Spleen (tissue), 11 donors: Measurements from ENCODE around the gene GPR15LG. TPM values are rescaled to one million over a fixed set of nuclear protein-coding genes. Genes with fewer than 3 reads are reported as not detected.
A peak's percentile ranks its signal among the peaks of the same experiment; 100 is the strongest.

ENCODE experiments used
- DNase-seq: peaks from one replicate; pipeline ENCODE4 v3.0.0-alpha.2; 2020
- H3K27ac ChIP-seq, 8 donors: fragments of 200-600 bp; sonication (generic) in 7 of 8; 1 replicate in 4 of 8; 2 replicates in 4 of 8; pipeline versions ENCODE4 v1.5.0 to v1.8.0; 2016 to 2021; ENCODE audit warnings: inconsistent platforms in 4 of 8, mild to moderate bottlenecking in 4 of 8, moderate library complexity in 1 of 8
- H3K27me3 ChIP-seq, 7 donors: fragments of 200-600 bp; sonication (generic) in 6 of 7; replicated peaks in 1 of 7; 1 replicate in 4 of 7; 2 replicates in 3 of 7; pipeline versions ENCODE4 v1.5.0 to v1.8.0; 2016 to 2021; ENCODE audit warnings: inconsistent platforms in 3 of 7, mild to moderate bottlenecking in 1 of 7
- H3K36me3 ChIP-seq, 6 donors: fragments of 200-600 bp; sonication (generic) in 5 of 6; 1 replicate in 4 of 6; 2 replicates in 2 of 6; pipeline versions ENCODE4 v1.5.0 to v1.8.0; 2016 to 2021; ENCODE audit warnings: inconsistent platforms in 2 of 6
- H3K4me1 ChIP-seq, 6 donors: fragments of 200-600 bp; sonication (generic) in 5 of 6; 1 replicate in 3 of 6; 2 replicates in 3 of 6; pipeline versions ENCODE4 v1.5.0 to v1.8.0; 2016 to 2021; ENCODE audit warnings: inconsistent platforms in 3 of 6
- H3K4me3 ChIP-seq, 8 donors: fragments of 200-600 bp; sonication (generic) in 7 of 8; 1 replicate in 4 of 8; 2 replicates in 4 of 8; pipeline versions ENCODE4 v1.5.0 to v1.8.0; 2016 to 2021; ENCODE audit warnings: inconsistent platforms in 4 of 8, mild to moderate bottlenecking in 4 of 8, moderate library complexity in 2 of 8
- H3K9me3 ChIP-seq, 8 donors: fragments of 200-600 bp; sonication (generic) in 7 of 8; 1 replicate in 4 of 8; 2 replicates in 4 of 8; pipeline versions ENCODE4 v1.5.0 to v1.8.0; 2016 to 2021; ENCODE audit warnings: inconsistent platforms in 4 of 8
- CTCF ChIP-seq, 11 experiments: fragments of 200-600 bp in 7 of 11; fragments of 450-650 bp in 4 of 11; sonication (generic) in 4 of 11; IDR thresholded peaks in 8 of 11; conservative IDR thresholded peaks in 3 of 11; 1 replicate in 7 of 11; 2 replicates in 4 of 11; pipeline versions ENCODE4 v1.4.0 to v1.8.0; 2016 to 2021; ENCODE audit warnings: antibody characterized with exemption in 11 of 11, inconsistent platforms in 4 of 11, mild to moderate bottlenecking in 1 of 11
- POLR2A ChIP-seq, 3 donors: fragments of 450-650 bp; IDR thresholded peaks; one replicate each; pipeline ENCODE4 v1.5.1; 2017; ENCODE audit warnings: antibody characterized with exemption in 3 of 3, mild to moderate bottlenecking in 1 of 3
- POLR2AphosphoS5 ChIP-seq, 3 donors: sonication (generic); formaldehyde crosslinking; IDR thresholded peaks; one replicate each; pipeline ENCODE4 v1.5.1; 2017; ENCODE audit warnings: antibody characterized with exemption in 3 of 3
- WGBS, 5 donors: extraction: QIAGEN DNeasy Blood & Tissue Kit in 3 of 5; methylation state at CpG; one replicate each; pipeline versions ENCODE4 v1.1.5 to v1.1.7; 2013 to 2018; 5-methylcytosine and 5-hydroxymethylcytosine counted together
- intact Hi-C: fragments of 100-400 bp; cut with DNase I; formaldehyde crosslinking; loops from one replicate; pipeline ENCODE4 v1.15.0; 2023; ENCODE audit warnings: low total_unique reads
- polyA plus RNA-seq, 3 donors: library from polyadenylated mRNA; stranded (reverse); fragments of 200-250 nt; gene quantifications; one replicate each; pipeline ENCODE4 v1.2.1, GENCODE V29; 2013
- total RNA-seq, 7 donors: library from RNA; depleted of rRNA in 3 of 7; stranded (reverse); fragments of >200 nt in 3 of 7; fragmentation: NEBNext Ultra II Directional in 4 of 7; extraction: Animal tissue kit (Norgen Biotek cat#: 25700) in 4 of 7; gene quantifications; one replicate each; pipeline versions ENCODE4 v1.1.0 to v1.2.1, GENCODE V29; 2016 to 2021
- donor health status: healthy with polysubstance abuse.
- donor health status: DM: no; HTN: no; CAD: no; lungs with moderate emphysema.
- donor health status: DM: no; HTN: no; CAD: no.
- donor health status: Bipolar disorder and iron deficiency.
- donor health status: healthy.
- donor health status: DM: no; HTN: no; CAD: no.
- donor health status: DM: yes; HTN: yes; CAD: no.

The GPR15LG gene
- total and polyA plus RNA-seq, 10 donors, result 0.16 TPM; not detected in 9

GRCh38 chr10:84196083-84196482 is 22.5 kb downstream of the GPR15LG start:
- no peak for TF ChIP-seq CTCF (IDR thresholded peaks at IDR 0.05 in 8 of 11, conservative IDR thresholded peaks at IDR 0.05 in 3 of 11)
- no peak for TF ChIP-seq POLR2AphosphoS5 (IDR thresholded peaks at IDR 0.05)
- no peak for TF ChIP-seq POLR2A (IDR thresholded peaks at IDR 0.05)
- intact Hi-C loops, result no loop called here
- Histone ChIP-seq H3K27me3 (peaks cover 6 to 61% (median 21%) of the 10 kb centered on the region in 7 donors), H3K9me3 (no peaks in the 10 kb centered on the region), H3K36me3 (no peaks in the 10 kb centered on the region), H3K4me3 (no peak overlapping the region), H3K4me1 (peaks cover 0 to 32% (median 19%) of the 10 kb centered on the region in 6 donors), H3K27ac (peak overlapping the region in 1 of 8 donors; percentile 15)
- no peak for DNase-seq
- 34 to 53% (median 43%) methylated on average over 4 of the region's 4 CpGs for WGBS, 5 donors

- H3K4me3 ChIP-seq, result no peak overlapping the region
- no peaks in the 10 kb centered on the region for H3K36me3 ChIP-seq
- intact Hi-C loops, result no loop called here
- peak overlapping the region in 1 of 8 donors; percentile 15 for H3K27ac ChIP-seq
- H3K4me1 ChIP-seq, result peaks cover 0 to 39% (median 19%) of the 10 kb centered on the region in 6 donors
- H3K9me3 ChIP-seq, result no peaks in the 10 kb centered on the region
- 60 to 89% (median 78%) methylated on average over 5 of the region's 5 CpGs for WGBS, 5 donors
- peaks cover 6 to 56% (median 21%) of the 10 kb centered on the region in 7 donors for H3K27me3 ChIP-seq
- TF ChIP-seq POLR2AphosphoS5 (IDR thresholded peaks at IDR 0.05) (no peak), POLR2A (IDR thresholded peaks at IDR 0.05) (no peak), CTCF (IDR thresholded peaks at IDR 0.05 in 8 of 11, conservative IDR thresholded peaks at IDR 0.05 in 3 of 11) (no peak)
- peak; percentile 65 for DNase-seq
Measured at GRCh38 chr10:84196941-84197340, 23.3 kb downstream of the GPR15LG start.

- Histone ChIP-seq H3K27ac (no peak overlapping the region), H3K27me3 (peaks cover 6 to 51% (median 21%) of the 10 kb centered on the region in 7 donors), H3K4me3 (no peak overlapping the region), H3K4me1 (peaks cover 0 to 39% (median 19%) of the 10 kb centered on the region in 6 donors), H3K36me3 (no peaks in the 10 kb centered on the region), H3K9me3 (no peaks in the 10 kb centered on the region)
- intact Hi-C loops, result no loop called here
- 80 to 93% (median 84%) methylated on average over 2 to 5 of the region's 5 CpGs for WGBS, 5 donors
- no peak for TF ChIP-seq POLR2AphosphoS5 (IDR thresholded peaks at IDR 0.05)
- TF ChIP-seq CTCF (IDR thresholded peaks at IDR 0.05 in 8 of 11, conservative IDR thresholded peaks at IDR 0.05 in 3 of 11), result no peak
- peak; percentile 21 for DNase-seq
Measured at GRCh38 chr10:84197643-84198042, 24.0 kb downstream of the GPR15LG start.

GRCh38 chr10:84198206-84198915 is 24.8 kb downstream of the GPR15LG start:
- peak; percentile 58 for DNase-seq
- peaks cover 6 to 45% (median 21%) of the 10 kb centered on the region in 7 donors for H3K27me3 ChIP-seq
- H3K27ac ChIP-seq, result no peak overlapping the region
- intact Hi-C loops, result no loop called here
- H3K4me1 ChIP-seq, result peaks cover 0 to 39% (median 19%) of the 10 kb centered on the region in 6 donors
- 79 to 92% (median 86%) methylated on average over 7 of the region's 7 CpGs for WGBS, 5 donors
- H3K36me3 ChIP-seq, result no peaks in the 10 kb centered on the region
- no peaks in the 10 kb centered on the region for H3K9me3 ChIP-seq
- TF ChIP-seq POLR2A (IDR thresholded peaks at IDR 0.05) (no peak), POLR2AphosphoS5 (IDR thresholded peaks at IDR 0.05) (no peak), CTCF (IDR thresholded peaks at IDR 0.05 in 8 of 11, conservative IDR thresholded peaks at IDR 0.05 in 3 of 11) (no peak)
- H3K4me3 ChIP-seq, result no peak overlapping the region
